ENCODE results near the gene E2F4. TPM values are rescaled to one million over a fixed set of nuclear protein-coding genes. Genes with fewer than 3 reads are reported as not detected.
A peak's percentile ranks its signal among the peaks of the same experiment; 100 is the strongest.

E2F4 gene
- total and polyA plus RNA-seq, 9 of the 15 experiments (the other 6 are each of a cell fraction or from before 2014, with no cell fraction given) = 9.7 to 139 (median 106) TPM

DNA sequence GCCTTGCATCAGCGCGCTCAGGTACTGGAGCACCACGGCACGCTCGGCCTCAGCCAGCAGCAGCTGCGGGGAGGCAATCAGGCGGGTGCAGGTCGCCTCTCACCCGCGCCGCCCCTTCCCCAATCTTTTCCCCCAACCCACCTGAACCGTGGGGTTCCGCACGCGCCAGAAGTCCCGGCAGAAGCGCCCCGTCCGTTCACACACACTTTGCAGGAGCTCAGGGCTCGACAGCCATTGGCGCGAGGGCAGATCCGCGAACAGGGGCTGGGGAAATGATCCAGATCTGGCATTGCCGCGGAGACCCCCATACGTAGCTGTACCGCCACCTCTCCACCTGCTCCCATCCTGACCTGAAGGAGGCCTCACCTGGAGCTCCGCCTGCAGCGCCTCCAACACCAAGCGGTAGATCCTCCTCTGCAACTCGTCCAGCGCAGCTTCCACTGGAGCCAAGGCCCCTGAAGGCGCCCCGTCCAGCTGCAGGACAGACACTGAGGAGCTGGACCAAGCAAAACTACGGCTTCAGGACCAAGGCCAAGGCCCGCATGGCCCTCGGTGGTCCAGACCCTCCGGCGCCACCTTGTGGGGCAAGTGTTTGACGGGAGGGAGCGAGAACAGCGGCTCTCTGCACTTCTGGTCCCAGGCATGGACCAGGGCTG is 6.8 kb upstream of the E2F4 start (continued):
- TF ChIP-seq, protein P1, sequence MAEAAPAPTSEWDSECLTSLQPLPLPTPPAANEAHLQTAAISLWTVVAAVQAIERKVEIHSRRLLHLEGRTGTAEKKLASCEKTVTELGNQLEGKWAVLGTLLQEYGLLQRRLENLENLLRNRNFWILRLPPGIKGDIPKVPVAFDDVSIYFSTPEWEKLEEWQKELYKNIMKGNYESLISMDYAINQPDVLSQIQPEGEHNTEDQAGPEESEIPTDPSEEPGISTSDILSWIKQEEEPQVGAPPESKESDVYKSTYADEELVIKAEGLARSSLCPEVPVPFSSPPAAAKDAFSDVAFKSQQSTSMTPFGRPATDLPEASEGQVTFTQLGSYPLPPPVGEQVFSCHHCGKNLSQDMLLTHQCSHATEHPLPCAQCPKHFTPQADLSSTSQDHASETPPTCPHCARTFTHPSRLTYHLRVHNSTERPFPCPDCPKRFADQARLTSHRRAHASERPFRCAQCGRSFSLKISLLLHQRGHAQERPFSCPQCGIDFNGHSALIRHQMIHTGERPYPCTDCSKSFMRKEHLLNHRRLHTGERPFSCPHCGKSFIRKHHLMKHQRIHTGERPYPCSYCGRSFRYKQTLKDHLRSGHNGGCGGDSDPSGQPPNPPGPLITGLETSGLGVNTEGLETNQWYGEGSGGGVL (CRISPR knock-in tag; IDR thresholded peaks at IDR 0.05) = no peak
- TF ChIP-seq ZNF431 (CRISPR knock-in tag; IDR thresholded peaks at IDR 0.05) (peak; percentile 71; the same call in 1 of the 2 replicates), POLR2AphosphoS2 (IDR thresholded peaks at IDR 0.05; ENCODE audit: low read length) (no peak), ZNF609 (CRISPR knock-in tag; IDR thresholded peaks at IDR 0.05; ENCODE audit: borderline replicate concordance) (no peak; the same call in 1 of the 2 replicates), CSDE1 (IDR thresholded peaks at IDR 0.05) (no peak), ZNF239 (CRISPR knock-in tag; IDR thresholded peaks at IDR 0.05) (no peak), ZNF23 (CRISPR knock-in tag; IDR thresholded peaks at IDR 0.05) (no peak), MTA1 (IDR thresholded peaks at IDR 0.05; ENCODE audit: borderline replicate concordance) (0 out of 2 replicates have a peak, but pooled peaks have one; percentile 45), PREB (CRISPR knock-in tag; IDR thresholded peaks at IDR 0.05) (0 out of 2 replicates have a peak, but pooled peaks have one; percentile 66), JUND (IDR thresholded peaks at IDR 0.05; ENCODE audit: borderline replicate concordance, low read depth, low read length) (peak; percentile 52), JUND (tag; IDR thresholded peaks at IDR 0.05; ENCODE audit: borderline replicate concordance, low read depth, low read length) (no peak; the same call in 2 of the 3 replicates), NONO (IDR thresholded peaks at IDR 0.05; ENCODE audit: low read depth in 2 of 2, low read length in 1 of 2) (peak in 1 of 2 experiments; percentile 19; a peak in 1 of 4 replicates), SMAD3 (CRISPR knock-in tag; conservative IDR thresholded peaks at IDR 0.05) (no peak), BMI1 (IDR thresholded peaks at IDR 0.05; ENCODE audit: low read length) (no peak), SPI1 (IDR thresholded peaks at IDR 0.05; ENCODE audit: borderline replicate concordance, low read depth, low read length) (no peak), MIER1 (IDR thresholded peaks at IDR 0.05; ENCODE audit: low read depth) (peak; percentile 97)
- TF ChIP-seq, protein P2, sequence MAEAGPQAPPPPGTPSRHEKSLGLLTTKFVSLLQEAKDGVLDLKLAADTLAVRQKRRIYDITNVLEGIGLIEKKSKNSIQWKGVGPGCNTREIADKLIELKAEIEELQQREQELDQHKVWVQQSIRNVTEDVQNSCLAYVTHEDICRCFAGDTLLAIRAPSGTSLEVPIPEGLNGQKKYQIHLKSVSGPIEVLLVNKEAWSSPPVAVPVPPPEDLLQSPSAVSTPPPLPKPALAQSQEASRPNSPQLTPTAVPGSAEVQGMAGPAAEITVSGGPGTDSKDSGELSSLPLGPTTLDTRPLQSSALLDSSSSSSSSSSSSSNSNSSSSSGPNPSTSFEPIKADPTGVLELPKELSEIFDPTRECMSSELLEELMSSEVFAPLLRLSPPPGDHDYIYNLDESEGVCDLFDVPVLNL (CRISPR knock-in tag; IDR thresholded peaks at IDR 0.05; ENCODE audit: low read depth) = peak; percentile 84; the same call in 1 of the 2 replicates
- TF ChIP-seq, protein P3, sequence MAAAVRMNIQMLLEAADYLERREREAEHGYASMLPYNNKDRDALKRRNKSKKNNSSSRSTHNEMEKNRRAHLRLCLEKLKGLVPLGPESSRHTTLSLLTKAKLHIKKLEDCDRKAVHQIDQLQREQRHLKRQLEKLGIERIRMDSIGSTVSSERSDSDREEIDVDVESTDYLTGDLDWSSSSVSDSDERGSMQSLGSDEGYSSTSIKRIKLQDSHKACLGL (CRISPR knock-in tag; IDR thresholded peaks at IDR 0.05; ENCODE audit: borderline replicate concordance, poor library complexity, severe bottlenecking) = peak; percentile 63
